ENCODE measurements around the gene PIGM. TPM values are rescaled to one million over a fixed set of nuclear protein-coding genes. Genes with fewer than 3 reads are reported as not detected.

PIGM gene
- total RNA-seq, 1 donor from 2014 or later: 6.5 TPM

GRCh38 chr1:159980786-159981185 is 51.0 kb downstream of the PIGM start:
- Mint-ChIP-seq H3K4me3 (ENCODE audit: unreplicated experiment) (no peak overlapping the region), H3K27ac (ENCODE audit: unreplicated experiment) (no peak overlapping the region), H3K4me1 (ENCODE audit: low read depth) (no peaks in the 10 kb centered on the region), H3K36me3 (ENCODE audit: low read depth) (peaks cover 9% of the 10 kb centered on the region), H3K27me3 (ENCODE audit: low read depth) (peaks cover 64% of the 10 kb centered on the region), H3K9me3 (ENCODE audit: low read depth) (peaks cover 3% of the 10 kb centered on the region)
- TF ChIP-seq CTCF (IDR thresholded peaks at IDR 0.05): no peak
- DNase-seq (ENCODE audit: low spot score): no peak

GRCh38 chr1:159980076-159980475 is 51.7 kb downstream of the PIGM start:
- no peak overlapping the region for H3K4me3 Mint-ChIP-seq (ENCODE audit: unreplicated experiment)
- H3K27ac Mint-ChIP-seq (ENCODE audit: unreplicated experiment): no peak overlapping the region
- H3K27me3 Mint-ChIP-seq (ENCODE audit: low read depth): peaks cover 57% of the 10 kb centered on the region
- no peak for DNase-seq (ENCODE audit: low spot score)
- peaks cover 3% of the 10 kb centered on the region for H3K9me3 Mint-ChIP-seq (ENCODE audit: low read depth)
- no peaks in the 10 kb centered on the region for H3K4me1 Mint-ChIP-seq (ENCODE audit: low read depth)
- H3K36me3 Mint-ChIP-seq (ENCODE audit: low read depth): peaks cover 9% of the 10 kb centered on the region
- no peak for TF ChIP-seq CTCF (IDR thresholded peaks at IDR 0.05)

GRCh38 chr1:159979257-159979656 is 52.5 kb downstream of the PIGM start:
- H3K9me3 Mint-ChIP-seq (ENCODE audit: low read depth): peaks cover 3% of the 10 kb centered on the region
- no peak for TF ChIP-seq CTCF (IDR thresholded peaks at IDR 0.05)
- H3K27ac Mint-ChIP-seq (ENCODE audit: unreplicated experiment): no peak overlapping the region
- no peaks in the 10 kb centered on the region for H3K4me1 Mint-ChIP-seq (ENCODE audit: low read depth)
- peaks cover 9% of the 10 kb centered on the region for H3K36me3 Mint-ChIP-seq (ENCODE audit: low read depth)
- H3K4me3 Mint-ChIP-seq (ENCODE audit: unreplicated experiment): no peak overlapping the region
- no peak for DNase-seq (ENCODE audit: low spot score)
- peaks cover 53% of the 10 kb centered on the region for H3K27me3 Mint-ChIP-seq (ENCODE audit: low read depth)

GRCh38 chr1:159978107-159978398 is 53.7 kb downstream of the PIGM start:
- H3K4me1 Mint-ChIP-seq (ENCODE audit: low read depth): no peaks in the 10 kb centered on the region
- H3K4me3 Mint-ChIP-seq (ENCODE audit: unreplicated experiment): no peak overlapping the region
- peaks cover 9% of the 10 kb centered on the region for H3K36me3 Mint-ChIP-seq (ENCODE audit: low read depth)
- no peak overlapping the region for H3K27ac Mint-ChIP-seq (ENCODE audit: unreplicated experiment)
- no peak for TF ChIP-seq CTCF (IDR thresholded peaks at IDR 0.05)
- peaks cover 2% of the 10 kb centered on the region for H3K9me3 Mint-ChIP-seq (ENCODE audit: low read depth)
- peaks cover 42% of the 10 kb centered on the region for H3K27me3 Mint-ChIP-seq (ENCODE audit: low read depth)
- no peak for DNase-seq (ENCODE audit: low spot score)

- DNase-seq (ENCODE audit: low spot score): no peak
- Mint-ChIP-seq H3K9me3 (ENCODE audit: low read depth) (no peaks in the 10 kb centered on the region), H3K27me3 (ENCODE audit: low read depth) (peaks cover 40% of the 10 kb centered on the region), H3K36me3 (ENCODE audit: low read depth) (peaks cover 9% of the 10 kb centered on the region), H3K4me1 (ENCODE audit: low read depth) (no peaks in the 10 kb centered on the region), H3K4me3 (ENCODE audit: unreplicated experiment) (no peak overlapping the region), H3K27ac (ENCODE audit: unreplicated experiment) (no peak overlapping the region)
- no peak for TF ChIP-seq CTCF (IDR thresholded peaks at IDR 0.05)
Measured at GRCh38 chr1:159977364-159978106, 54.3 kb downstream of the PIGM start.

Other genes with a start within 250 kb of the PIGM start
- gene FCRL6, start 229.6 kb downstream of the PIGM start, total RNA-seq: not detected in 3 replicates
- not detected in 3 replicates for gene SLAMF8, start 205.1 kb downstream of the PIGM start, total RNA-seq
- gene VSIG8, start 169.3 kb downstream of the PIGM start, total RNA-seq: not detected in 3 replicates
- 0.37 to 0.95 TPM (median 0.73 TPM) in 3 replicates for gene CFAP45, start 131.8 kb downstream of the PIGM start, total RNA-seq
- 222 to 392 TPM (median 388 TPM) in 3 replicates for gene TAGLN2, start 106.5 kb downstream of the PIGM start, total RNA-seq
- gene IGSF9, start 86.4 kb downstream of the PIGM start, total RNA-seq: not detected in 3 replicates
- not detected in 3 replicates for gene SLAMF9, start 77.8 kb downstream of the PIGM start, total RNA-seq
- not detected in 3 replicates for gene KCNJ10, start 38.2 kb upstream of the PIGM start, total RNA-seq
- not detected in 3 replicates for gene KCNJ9, start 49.5 kb upstream of the PIGM start, total RNA-seq
- gene IGSF8, start 66.6 kb upstream of the PIGM start, total RNA-seq: 19.5 to 27.3 TPM (median 25.3 TPM) in 3 replicates
- gene ATP1A2, start 83.8 kb upstream of the PIGM start, total RNA-seq: 1.3 to 3.9 TPM (median 2.9 TPM) in 3 replicates
- gene ATP1A4, start 119.6 kb upstream of the PIGM start, total RNA-seq: not detected in 3 replicates
- 0.23 to 0.25 TPM in 2 of 3 replicates, not detected in the other for gene CASQ1, start 158.6 kb upstream of the PIGM start, total RNA-seq
- gene PEA15, start 173.4 kb upstream of the PIGM start, total RNA-seq: 166 to 335 TPM (median 325 TPM) in 3 replicates
- 88.4 to 130 TPM (median 93.7 TPM) in 3 replicates for gene DCAF8, start 230.6 kb upstream of the PIGM start, total RNA-seq